ENCODE data around the gene MIA3.

Gene MIA3

DNA sequence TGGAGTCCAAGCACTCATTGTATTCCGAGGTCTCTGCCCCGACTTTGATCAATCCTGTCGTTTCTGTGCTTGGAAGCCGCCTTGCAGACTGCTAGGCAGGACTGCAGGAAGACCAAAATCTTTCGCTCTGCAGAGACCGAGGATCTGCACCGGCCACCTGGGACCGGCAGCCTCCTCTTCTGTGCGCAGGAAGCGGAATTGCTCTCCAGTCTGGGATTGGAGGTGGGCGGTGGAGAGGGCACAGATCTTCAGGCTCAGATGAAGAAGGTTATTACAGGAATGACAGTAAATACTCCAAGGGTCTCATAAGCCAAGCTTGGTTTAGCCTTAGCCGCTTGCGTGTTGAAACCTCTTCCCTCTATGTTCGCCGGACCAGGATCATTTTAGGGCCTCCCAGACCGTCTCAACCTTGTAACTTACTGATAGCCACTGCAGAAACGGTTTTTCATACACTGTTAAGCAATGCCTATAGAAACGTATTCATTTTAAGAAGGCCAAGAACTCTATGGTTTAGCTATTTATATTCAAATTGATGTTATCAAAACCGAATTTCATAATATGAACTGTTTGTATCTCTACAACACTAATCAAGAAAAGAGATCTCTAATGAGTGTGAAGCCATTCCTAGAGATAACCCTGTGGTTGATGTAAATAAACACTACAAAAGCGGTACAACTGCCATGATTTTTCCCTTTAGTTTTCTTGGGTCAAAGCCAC lies 1.1 kb downstream of the MIA3 start:
- peak; percentile 46 for DNase-seq (ENCODE audit: low spot score)

DNA sequence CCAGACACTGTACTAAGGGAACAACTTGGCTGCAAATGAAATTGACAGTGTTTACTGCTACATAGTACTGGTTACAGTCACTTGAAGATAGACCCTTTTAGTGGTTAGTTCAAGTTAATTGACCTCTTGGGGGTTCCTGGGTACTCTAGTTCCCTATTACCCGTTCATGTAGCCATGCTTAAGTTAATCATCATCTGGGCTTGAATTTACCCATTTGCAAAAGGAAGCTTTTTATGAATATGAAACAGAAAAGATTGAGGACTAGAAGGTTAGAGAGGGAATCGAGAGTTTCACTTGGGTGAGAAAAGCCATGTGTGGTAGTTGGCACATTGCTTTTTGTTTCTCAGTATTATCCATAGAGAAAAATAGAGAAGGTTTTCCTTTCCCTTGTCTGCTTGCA lies 2.7 kb downstream of the MIA3 start:
- DNase-seq (ENCODE audit: low spot score): no peak

DNA sequence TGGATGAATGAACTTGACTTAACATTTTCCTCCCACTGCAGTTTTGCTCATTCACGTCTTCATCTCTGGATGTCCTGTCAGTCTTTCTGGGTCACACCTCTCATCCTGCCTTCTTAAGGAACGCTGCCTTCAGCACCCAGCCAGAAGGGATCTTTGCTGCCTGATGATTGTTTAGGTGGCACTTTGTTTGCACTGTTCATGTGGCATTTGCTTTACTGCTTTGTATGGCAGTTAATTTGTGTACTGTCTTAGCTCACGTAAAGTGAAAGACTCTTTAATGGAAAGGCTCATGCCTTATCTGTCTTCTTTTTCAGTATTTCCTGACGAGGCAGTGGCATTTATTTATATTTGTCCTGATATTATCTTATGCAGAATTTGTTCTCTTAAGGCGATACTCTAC lies 4.9 kb downstream of the MIA3 start:
- DNase-seq (ENCODE audit: low spot score): no peak

DNA sequence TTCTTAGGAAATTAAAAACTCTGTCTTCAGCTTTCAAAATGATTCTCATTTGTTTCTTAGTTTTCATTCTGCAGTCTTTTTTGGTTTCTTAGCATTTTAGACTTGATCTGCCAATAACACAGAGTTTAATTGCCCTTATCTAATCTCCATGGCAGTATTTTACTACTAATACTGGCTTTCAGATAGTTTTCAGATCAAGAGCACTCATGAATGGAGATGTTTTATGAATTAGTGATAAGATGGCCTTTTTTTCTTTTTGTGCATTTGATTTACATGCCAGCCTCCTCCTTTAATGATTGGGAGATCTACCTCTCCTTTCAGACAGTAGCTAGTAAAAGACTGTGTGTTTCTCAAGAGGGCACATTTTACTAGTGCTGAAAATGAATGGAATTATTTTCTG lies 5.6 kb downstream of the MIA3 start:
- no peak for DNase-seq (ENCODE audit: low spot score)

DNA sequence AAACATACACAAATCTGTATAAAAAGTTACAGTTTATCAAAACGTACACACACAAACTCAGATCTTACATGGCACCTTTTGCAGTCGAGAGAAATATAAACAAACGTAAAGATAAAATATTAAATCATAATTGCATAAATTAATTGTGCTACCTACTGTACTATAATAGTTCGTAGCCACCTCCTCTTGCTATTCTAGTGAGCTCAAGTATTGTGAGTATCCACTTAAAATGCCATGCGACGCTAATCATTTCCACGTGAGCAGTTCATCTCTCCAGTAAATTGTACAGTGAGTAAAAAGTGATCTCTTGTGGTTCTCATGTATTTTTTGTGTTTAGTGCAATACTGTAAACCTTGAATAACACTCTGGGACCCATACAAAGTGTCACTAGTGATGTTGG lies 6.3 kb downstream of the MIA3 start:
- DNase-seq (ENCODE audit: low spot score): no peak

DNA sequence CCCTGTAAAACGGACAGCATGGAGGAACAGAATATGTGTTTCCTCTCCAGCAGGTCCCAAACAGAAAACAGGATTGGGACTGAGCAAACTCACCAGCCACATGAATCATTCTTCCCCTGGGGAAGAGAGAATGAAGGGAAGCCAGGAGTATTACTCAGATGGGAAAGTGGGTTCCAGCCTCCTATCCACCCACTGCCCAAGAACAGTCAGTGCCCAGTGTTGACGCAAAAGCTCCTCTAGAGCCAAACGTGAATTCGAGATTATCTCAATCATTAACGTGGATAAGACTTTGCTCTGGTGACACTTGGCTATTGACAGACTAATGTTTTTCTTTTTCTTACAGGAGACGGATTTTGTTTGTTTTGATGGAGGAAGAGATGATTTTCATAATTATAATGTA lies 9.3 kb downstream of the MIA3 start:
- peak; percentile 32 for DNase-seq (ENCODE audit: low spot score)

DNA sequence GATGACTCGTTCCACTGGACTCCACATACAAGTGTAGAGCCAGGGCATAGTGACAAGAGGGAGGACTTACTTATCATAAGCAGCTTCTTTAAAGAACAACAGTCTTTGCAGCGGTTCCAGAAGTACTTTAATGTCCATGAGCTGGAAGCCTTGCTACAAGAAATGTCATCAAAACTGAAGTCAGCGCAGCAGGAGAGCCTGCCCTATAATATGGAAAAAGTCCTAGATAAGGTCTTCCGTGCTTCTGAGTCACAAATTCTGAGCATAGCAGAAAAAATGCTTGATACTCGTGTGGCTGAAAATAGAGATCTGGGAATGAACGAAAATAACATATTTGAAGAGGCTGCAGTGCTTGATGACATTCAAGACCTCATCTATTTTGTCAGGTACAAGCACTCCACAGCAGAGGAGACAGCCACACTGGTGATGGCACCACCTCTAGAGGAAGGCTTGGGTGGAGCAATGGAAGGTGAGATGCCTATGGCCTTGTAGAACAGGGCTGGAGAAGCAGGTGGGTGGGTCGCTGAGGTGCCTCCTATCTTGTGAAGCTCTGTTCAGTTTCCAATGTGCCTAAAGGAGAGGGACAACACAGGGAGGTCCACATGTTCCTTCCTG lies 12.1 kb downstream of the MIA3 start:
- DNase-seq (ENCODE audit: low spot score): no peak

DNA sequence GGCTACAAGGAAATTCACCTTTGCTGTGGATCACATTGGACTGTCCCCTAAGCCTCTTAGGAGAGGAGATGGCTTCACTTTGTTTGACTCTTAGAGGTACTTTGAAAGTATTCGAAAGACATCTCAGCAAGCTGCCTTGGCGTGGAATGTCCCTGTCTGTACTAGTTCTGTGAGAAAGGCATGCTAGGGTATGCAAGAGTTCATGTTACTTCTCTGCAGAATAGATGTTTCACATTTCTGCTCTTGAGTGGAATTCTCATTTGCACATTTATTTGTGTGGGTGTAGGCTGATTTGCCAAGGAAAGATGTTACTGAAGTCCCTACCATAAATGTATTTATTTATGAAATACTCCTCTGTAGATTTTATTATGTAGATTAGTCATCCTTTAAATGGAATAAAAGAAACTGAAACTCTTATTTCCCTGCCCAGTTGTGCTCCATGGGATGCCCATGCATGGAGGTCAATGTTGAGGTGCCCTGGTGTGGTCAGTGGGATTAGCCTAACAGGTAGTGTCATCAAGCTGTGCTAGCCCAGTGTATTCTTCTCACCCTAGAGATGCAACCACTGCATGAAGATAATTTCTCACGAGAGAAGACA lies 13.8 kb downstream of the MIA3 start:
- DNase-seq (ENCODE audit: low spot score): no peak

- DNase-seq (ENCODE audit: low spot score): no peak
Measured at GRCh38 chr1:222632749-222633148, 14.9 kb downstream of the MIA3 start.

DNA sequence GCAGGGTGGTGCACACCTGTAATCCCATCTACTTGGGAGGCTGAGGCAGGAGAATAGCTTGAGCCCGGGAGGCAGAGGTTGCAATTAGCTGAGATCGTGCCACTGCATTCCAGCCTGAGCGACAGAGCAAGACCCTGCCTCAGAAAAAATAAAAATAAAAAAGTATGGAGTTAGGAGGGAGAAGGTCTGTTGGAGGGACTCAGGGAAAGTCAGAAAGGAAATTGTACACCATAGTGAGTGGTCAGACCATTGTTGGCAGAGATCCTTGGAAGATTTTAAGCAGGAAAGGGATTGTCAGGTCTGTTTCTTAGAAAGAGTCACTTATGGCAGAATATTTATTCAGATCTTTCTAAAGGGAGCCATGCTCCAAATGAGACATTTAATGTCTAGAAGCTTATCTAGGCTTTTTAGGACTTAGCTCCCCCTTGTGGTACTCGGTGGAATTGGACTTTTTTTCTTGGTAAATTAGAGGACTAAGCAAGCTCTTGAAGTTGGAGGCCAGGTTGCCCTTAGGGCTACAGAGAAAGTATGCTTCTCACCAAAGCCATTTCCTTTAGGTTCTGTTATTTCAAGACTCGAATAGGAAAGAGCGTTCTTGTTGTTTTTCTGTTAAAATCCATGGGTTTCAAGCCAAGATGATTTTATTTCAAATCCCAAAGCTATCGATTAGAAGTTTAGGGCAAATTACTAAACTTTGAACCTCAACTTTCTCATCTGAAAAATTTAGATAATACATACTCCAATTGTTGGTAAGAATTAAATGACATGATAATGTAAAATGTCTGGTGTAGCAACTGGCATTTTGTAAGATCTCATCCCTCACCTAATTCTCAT lies 16.5 kb downstream of the MIA3 start:
- peak; percentile 87 for DNase-seq (ENCODE audit: low spot score)

DNA sequence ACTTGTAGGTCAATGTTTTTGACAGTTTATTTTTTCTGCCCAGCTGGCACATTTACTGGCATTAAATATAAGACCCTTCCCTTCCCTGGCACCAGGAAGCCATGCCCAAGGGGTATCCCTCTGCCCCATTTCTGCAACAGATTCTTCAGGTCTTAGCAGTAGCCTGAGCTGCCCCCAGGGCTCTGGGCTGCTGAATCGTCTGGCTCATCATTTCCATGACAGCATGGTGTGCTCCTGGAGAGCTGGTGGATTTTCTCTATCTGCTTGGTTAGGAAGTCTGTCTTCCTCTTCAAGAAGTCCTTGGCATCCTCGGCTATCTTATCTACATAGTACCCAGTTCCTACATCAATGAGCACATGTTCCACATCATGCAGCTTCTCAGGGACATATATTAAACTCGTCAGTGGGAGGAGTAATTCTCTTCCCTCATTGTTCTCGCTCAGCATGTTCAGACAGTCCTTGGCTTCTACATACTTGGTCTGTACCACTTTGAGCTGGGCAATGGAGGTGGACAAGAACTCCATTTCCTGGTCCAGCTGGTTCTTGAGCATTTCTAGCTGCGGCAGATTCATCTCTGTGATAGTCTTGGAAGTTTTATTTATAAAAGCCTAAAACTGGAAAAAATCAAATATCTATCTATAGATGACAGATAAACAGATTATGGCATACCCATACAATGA lies 23.5 kb downstream of the MIA3 start:
- no peak for DNase-seq (ENCODE audit: low spot score)

DNA sequence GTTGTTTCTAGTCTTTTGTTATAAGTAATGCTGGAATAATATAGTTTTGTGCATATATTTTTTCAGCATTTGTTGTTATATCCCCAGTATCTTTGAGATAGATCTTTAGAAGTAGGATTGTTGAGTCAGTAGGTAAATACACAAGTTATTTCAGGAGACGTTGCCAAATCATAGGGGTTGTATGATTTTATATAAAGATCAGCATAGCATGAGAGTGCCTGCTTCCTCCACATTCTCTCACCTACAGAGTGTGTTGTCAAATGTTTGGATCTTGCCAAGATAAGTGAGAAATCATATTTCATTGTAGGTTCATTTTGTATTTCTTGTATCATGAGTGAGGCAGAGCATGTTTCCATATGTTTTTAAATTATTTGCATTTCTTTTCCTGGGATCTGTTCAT lies 24.6 kb downstream of the MIA3 start:
- DNase-seq (ENCODE audit: low spot score): no peak

DNA sequence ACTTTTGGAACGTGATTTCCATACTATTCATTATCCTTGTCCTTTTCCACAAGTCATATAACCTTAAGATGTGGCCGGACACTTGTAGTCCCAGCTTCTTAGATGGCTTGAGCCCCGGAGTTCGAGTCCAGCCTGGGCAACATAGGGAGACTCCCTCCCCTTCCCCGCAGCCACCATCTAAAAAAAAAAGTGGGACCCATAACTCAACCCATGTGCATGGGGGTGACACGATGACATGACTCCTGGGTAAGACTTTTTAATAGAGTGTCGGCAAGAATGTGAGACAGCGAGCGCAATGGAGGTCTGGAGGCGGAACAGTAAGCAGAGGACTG lies 25.7 kb downstream of the MIA3 start:
- no peak for DNase-seq (ENCODE audit: low spot score)

DNA sequence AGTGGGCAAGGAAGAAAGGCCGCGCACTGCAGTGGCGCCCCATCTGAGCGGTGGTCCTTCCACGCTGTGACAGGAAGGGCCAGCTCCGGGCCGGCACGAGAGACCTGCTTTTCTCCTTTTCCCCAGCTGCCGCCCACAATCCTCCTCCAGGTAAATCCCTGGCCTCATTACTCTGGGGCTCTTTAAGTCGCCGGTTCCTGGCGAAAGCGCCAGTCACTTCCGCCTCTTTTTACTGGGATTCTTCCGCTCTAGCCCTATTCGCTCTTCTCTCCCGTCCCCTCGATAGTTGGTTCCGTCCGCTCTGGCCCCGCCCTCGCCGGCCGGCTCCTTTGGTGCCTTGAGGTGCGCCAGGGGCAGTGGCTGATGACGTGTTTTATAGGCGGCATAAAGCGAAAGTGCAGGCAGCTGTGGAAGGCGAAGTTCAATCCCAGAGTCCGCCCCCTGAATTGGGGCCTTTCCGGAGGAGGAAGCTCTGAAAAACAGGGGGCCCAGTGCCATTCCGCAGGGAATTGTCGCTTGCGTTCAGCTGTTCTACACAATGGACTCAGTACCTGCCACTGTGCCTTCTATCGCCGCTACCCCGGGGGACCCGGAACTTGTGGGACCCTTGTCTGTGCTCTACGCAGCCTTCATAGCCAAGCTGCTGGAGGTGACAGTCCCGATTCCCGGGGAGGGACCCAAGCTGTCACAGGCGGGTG lies 26.2 kb downstream of the MIA3 start:
- DNase-seq (ENCODE audit: low spot score): peak; percentile 98

DNA sequence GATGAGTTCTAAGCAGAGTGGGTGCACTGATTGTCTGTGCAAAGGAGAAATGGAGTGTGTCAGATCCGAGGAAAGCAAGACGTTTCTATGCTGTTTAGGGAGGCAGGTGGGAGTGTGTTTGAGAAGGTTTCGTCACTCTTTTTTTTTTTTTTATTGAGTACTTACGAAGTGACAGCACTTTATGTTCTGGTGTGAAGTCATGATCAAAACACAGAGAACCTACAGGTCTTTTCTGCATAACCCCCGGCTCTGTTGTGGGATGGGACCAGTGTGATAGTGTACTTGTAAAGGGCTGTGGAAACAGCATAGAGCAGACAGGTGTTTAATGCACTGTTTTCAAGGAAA lies 26.7 kb downstream of the MIA3 start:
- DNase-seq (ENCODE audit: low spot score): no peak

DNA sequence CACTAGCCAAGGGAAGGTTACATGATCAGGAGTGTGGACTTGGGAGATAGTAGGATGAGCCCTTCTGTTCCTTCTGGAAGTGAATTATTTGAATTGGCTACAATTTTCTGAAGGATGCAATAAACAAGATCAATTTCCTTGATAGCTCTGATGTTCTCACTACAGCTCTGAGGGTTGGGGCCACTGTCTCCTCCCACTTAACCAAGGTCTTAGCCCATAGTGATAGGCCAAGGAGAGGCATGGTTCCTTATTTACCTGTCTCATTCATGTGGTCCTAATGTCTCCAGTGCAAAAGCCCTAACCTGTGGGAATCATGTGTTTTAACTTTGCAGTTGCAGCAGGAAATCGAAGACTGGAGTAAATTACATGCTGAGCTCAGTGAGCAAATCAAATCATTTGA lies 34.8 kb downstream of the MIA3 start:
- no peak for DNase-seq (ENCODE audit: low spot score)

- DNase-seq (ENCODE audit: low spot score): no peak
Measured at GRCh38 chr1:222653178-222653827, 35.4 kb downstream of the MIA3 start.

DNA sequence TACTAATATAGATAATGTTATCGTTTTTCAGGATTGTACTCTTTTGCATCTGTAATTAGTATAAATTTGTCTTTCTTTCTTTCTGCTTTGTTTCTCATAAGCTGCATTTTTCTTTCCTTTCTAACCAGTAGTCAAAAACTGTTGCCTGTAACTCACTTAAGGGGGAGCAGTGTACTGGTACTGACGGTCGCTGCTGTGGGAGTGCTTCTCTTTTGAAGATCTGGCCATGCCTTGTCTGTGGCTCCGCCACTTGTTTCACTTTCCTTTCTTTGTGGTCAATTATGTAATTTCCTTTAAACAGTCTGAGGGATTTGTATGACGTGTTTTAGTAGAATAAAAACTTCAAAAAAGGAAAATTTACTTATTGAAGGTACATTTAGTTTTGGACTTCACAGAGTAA lies 37.0 kb downstream of the MIA3 start:
- peak; percentile 54 for DNase-seq (ENCODE audit: low spot score)

GRCh38 chr1:222656391-222657155 lies 38.7 kb downstream of the MIA3 start:
- no peak for DNase-seq (ENCODE audit: low spot score)

- DNase-seq (ENCODE audit: low spot score): no peak
Measured at GRCh38 chr1:222657899-222658298, 40.0 kb downstream of the MIA3 start.

Data from Ammon's horn (tissue), 1 donor.